Spleen (tissue), 13 donors: ENCODE measurements around the gene CCNH. TPM values are rescaled to one million over a fixed set of nuclear protein-coding genes. Genes with fewer than 3 reads are reported as not detected.

Source experiments
- DNase-seq: peaks from one replicate; pipeline ENCODE4 v3.0.0-alpha.2; 2020
- H3K27ac ChIP-seq, 8 donors: fragments of 200-600 bp; sonication (generic) in 7 of 8; 1 replicate in 4 of 8; 2 replicates in 4 of 8; pipeline versions ENCODE4 v1.5.0 to v1.8.0; 2016 to 2021; ENCODE audit warnings: inconsistent platforms in 4 of 8, mild to moderate bottlenecking in 4 of 8, moderate library complexity in 1 of 8
- H3K27me3 ChIP-seq, 7 donors: fragments of 200-600 bp; sonication (generic) in 6 of 7; replicated peaks in 1 of 7; 1 replicate in 4 of 7; 2 replicates in 3 of 7; pipeline versions ENCODE4 v1.5.0 to v1.8.0; 2016 to 2021; ENCODE audit warnings: inconsistent platforms in 3 of 7, mild to moderate bottlenecking in 1 of 7
- H3K36me3 ChIP-seq, 6 donors: fragments of 200-600 bp; sonication (generic) in 5 of 6; 1 replicate in 4 of 6; 2 replicates in 2 of 6; pipeline versions ENCODE4 v1.5.0 to v1.8.0; 2016 to 2021; ENCODE audit warnings: inconsistent platforms in 2 of 6
- H3K4me1 ChIP-seq, 6 donors: fragments of 200-600 bp; sonication (generic) in 5 of 6; 1 replicate in 3 of 6; 2 replicates in 3 of 6; pipeline versions ENCODE4 v1.5.0 to v1.8.0; 2016 to 2021; ENCODE audit warnings: inconsistent platforms in 3 of 6
- H3K4me3 ChIP-seq, 8 donors: fragments of 200-600 bp; sonication (generic) in 7 of 8; 1 replicate in 4 of 8; 2 replicates in 4 of 8; pipeline versions ENCODE4 v1.5.0 to v1.8.0; 2016 to 2021; ENCODE audit warnings: inconsistent platforms in 4 of 8, mild to moderate bottlenecking in 4 of 8, moderate library complexity in 2 of 8
- H3K9me3 ChIP-seq, 8 donors: fragments of 200-600 bp; sonication (generic) in 7 of 8; 1 replicate in 4 of 8; 2 replicates in 4 of 8; pipeline versions ENCODE4 v1.5.0 to v1.8.0; 2016 to 2021; ENCODE audit warnings: inconsistent platforms in 4 of 8
- CTCF ChIP-seq, 11 experiments: fragments of 200-600 bp in 7 of 11; fragments of 450-650 bp in 4 of 11; sonication (generic) in 4 of 11; IDR thresholded peaks in 8 of 11; conservative IDR thresholded peaks in 3 of 11; 1 replicate in 7 of 11; 2 replicates in 4 of 11; pipeline versions ENCODE4 v1.4.0 to v1.8.0; 2016 to 2021; ENCODE audit warnings: antibody characterized with exemption in 11 of 11, inconsistent platforms in 4 of 11, mild to moderate bottlenecking in 1 of 11
- POLR2A ChIP-seq, 3 donors: fragments of 450-650 bp; IDR thresholded peaks; one replicate each; pipeline ENCODE4 v1.5.1; 2017; ENCODE audit warnings: antibody characterized with exemption in 3 of 3, mild to moderate bottlenecking in 1 of 3
- POLR2AphosphoS5 ChIP-seq, 3 donors: sonication (generic); formaldehyde crosslinking; IDR thresholded peaks; one replicate each; pipeline ENCODE4 v1.5.1; 2017; ENCODE audit warnings: antibody characterized with exemption in 3 of 3
- WGBS, 5 donors: extraction: QIAGEN DNeasy Blood & Tissue Kit in 3 of 5; methylation state at CpG; one replicate each; pipeline versions ENCODE4 v1.1.5 to v1.1.7; 2013 to 2018; 5-methylcytosine and 5-hydroxymethylcytosine counted together
- intact Hi-C: fragments of 100-400 bp; cut with DNase I; formaldehyde crosslinking; loops from one replicate; pipeline ENCODE4 v1.15.0; 2023; ENCODE audit warnings: low total_unique reads
- long read RNA-seq, 2 donors: transcript quantifications; one replicate each; lab custom pipeline, GENCODE V29; 2026
- polyA plus RNA-seq, 3 donors: library from polyadenylated mRNA; stranded (reverse); fragments of 200-250 nt; gene quantifications; one replicate each; pipeline ENCODE4 v1.2.1, GENCODE V29; 2013
- total RNA-seq, 7 donors: library from RNA; depleted of rRNA in 3 of 7; stranded (reverse); fragments of >200 nt in 3 of 7; fragmentation: NEBNext Ultra II Directional in 4 of 7; extraction: Animal tissue kit (Norgen Biotek cat#: 25700) in 4 of 7; gene quantifications; one replicate each; pipeline versions ENCODE4 v1.1.0 to v1.2.1, GENCODE V29; 2016 to 2021
- donor health status: healthy with polysubstance abuse.
- donor health status: DM: no; HTN: no; CAD: no; lungs with moderate emphysema.
- donor health status: DM: no; HTN: no; CAD: no.
- donor health status: Bipolar disorder and iron deficiency.
- donor health status: healthy.
- donor health status: DM: no; HTN: no; CAD: no.
- donor health status: DM: yes; HTN: yes; CAD: no.

CCNH gene
- total RNA-seq = 100 to 1,000 TPM in 3 of 7 donors, 10 to 100 TPM in 4; 61.4 to 188 (median 81.1) TPM
- polyA plus RNA-seq = 10 to 100 TPM; 32.5 to 41.0 (median 33.0) TPM
- long read RNA-seq, donor 1, partial matches to known transcripts = 0 of 5 reads
- long read RNA-seq, donor 1, other reads (novel, unspliced or antisense) = 0 of 5 reads
- long read RNA-seq, donor 2, transcript CCNH-201 (9 exons, 1,378 nt) = major isoform, 7 of 9 reads
- long read RNA-seq, donor 2, partial matches to known transcripts = 0 of 9 reads
- long read RNA-seq, donor 2, other reads (novel, unspliced or antisense) = 0 of 9 reads

GRCh38 chr5:87412630-87413342, at the start of gene CCNH:
Gene CCNH, minus strand, starts transcription at chr5:87412930. Its CDS starts 136 bp downstream, at chr5:87412794.
- Histone ChIP-seq H3K4me1 (peaks cover 24 to 49% (median 40%) of the 10 kb centered on the region in 6 donors), H3K27ac (peak within 1 kb of the TSS; percentile 73 to 99 (median 98)), H3K36me3 (peaks cover 0 to 34% (median 20%) of the 10 kb centered on the region in 6 donors), H3K27me3 (no peaks in the 10 kb centered on the region), H3K4me3 (peak within 1 kb of the TSS; percentile 35 to 82 (median 66)), H3K9me3 (no peaks in the 10 kb centered on the region)
- TF ChIP-seq CTCF (IDR thresholded peaks at IDR 0.05 in 8 of 11, conservative IDR thresholded peaks at IDR 0.05 in 3 of 11) (peak in 5 of 11 experiments; percentile 11 to 34 (median 19)), POLR2A (IDR thresholded peaks at IDR 0.05) (peak; percentile 72 to 93 (median 89)), POLR2AphosphoS5 (IDR thresholded peaks at IDR 0.05) (peak; percentile 99 to 100 (median 100))
- WGBS, 5 donors = 1 to 2% (median 1%) methylated on average over 21 to 46 of the region's 46 CpGs
- intact Hi-C loops = loop anchor here (10.0 kb wide), 1 partner anchor 798 kb away; the partner anchor contains the start of gene COX7C
- peak; percentile 100 for DNase-seq

GRCh38 chr5:87457706-87458105, 45.0 kb upstream of the CCNH start:
- Histone ChIP-seq H3K4me1 (no peaks in the 10 kb centered on the region), H3K27me3 (no peaks in the 10 kb centered on the region), H3K9me3 (peaks cover 0 to 12% (median 0%) of the 10 kb centered on the region in 8 donors), H3K27ac (no peak overlapping the region), H3K4me3 (no peak overlapping the region), H3K36me3 (no peaks in the 10 kb centered on the region)
- TF ChIP-seq CTCF (IDR thresholded peaks at IDR 0.05 in 8 of 11, conservative IDR thresholded peaks at IDR 0.05 in 3 of 11) = no peak
- no peak for TF ChIP-seq POLR2A (IDR thresholded peaks at IDR 0.05)
- TF ChIP-seq POLR2AphosphoS5 (IDR thresholded peaks at IDR 0.05) = no peak
- no peak for DNase-seq
- intact Hi-C loops = no loop called here

GRCh38 chr5:87453801-87454200, 41.1 kb upstream of the CCNH start:
- no peaks in the 10 kb centered on the region for H3K9me3 ChIP-seq
- TF ChIP-seq CTCF (IDR thresholded peaks at IDR 0.05 in 8 of 11, conservative IDR thresholded peaks at IDR 0.05 in 3 of 11) (no peak), POLR2A (IDR thresholded peaks at IDR 0.05) (no peak), POLR2AphosphoS5 (IDR thresholded peaks at IDR 0.05) (no peak)
- H3K4me1 ChIP-seq = no peaks in the 10 kb centered on the region
- intact Hi-C loops = no loop called here
- 89 to 93% (median 91%) methylated on average over 1 of the region's 1 CpG for WGBS, 5 donors
- no peaks in the 10 kb centered on the region for H3K36me3 ChIP-seq
- no peak overlapping the region for H3K4me3 ChIP-seq
- H3K27me3 ChIP-seq = peaks cover 0 to 6% (median 0%) of the 10 kb centered on the region in 7 donors
- no peak overlapping the region for H3K27ac ChIP-seq
- DNase-seq = no peak

GRCh38 chr5:87452837-87453236, 40.1 kb upstream of the CCNH start:
- TF ChIP-seq POLR2A (IDR thresholded peaks at IDR 0.05) (no peak), POLR2AphosphoS5 (IDR thresholded peaks at IDR 0.05) (no peak), CTCF (IDR thresholded peaks at IDR 0.05 in 8 of 11, conservative IDR thresholded peaks at IDR 0.05 in 3 of 11) (no peak)
- intact Hi-C loops = no loop called here
- Histone ChIP-seq H3K9me3 (no peaks in the 10 kb centered on the region), H3K27ac (no peak overlapping the region), H3K4me3 (no peak overlapping the region), H3K27me3 (peaks cover 0 to 6% (median 0%) of the 10 kb centered on the region in 7 donors), H3K36me3 (no peaks in the 10 kb centered on the region), H3K4me1 (no peaks in the 10 kb centered on the region)
- DNase-seq = no peak
